SK-N-DZ (cell line): ENCODE measurements around the gene WBP2.
"Not testable (repeated sequence)": the region's sequence is repeated elsewhere in the genome, so short reads cannot be mapped to it uniquely, and the experiment has no call there.

Source experiments
- DNase-seq: peaks from one replicate; pipeline ENCODE4 v3.0.0-alpha.2; 2015; ENCODE audit warnings: low spot score

Gene WBP2

DNA sequence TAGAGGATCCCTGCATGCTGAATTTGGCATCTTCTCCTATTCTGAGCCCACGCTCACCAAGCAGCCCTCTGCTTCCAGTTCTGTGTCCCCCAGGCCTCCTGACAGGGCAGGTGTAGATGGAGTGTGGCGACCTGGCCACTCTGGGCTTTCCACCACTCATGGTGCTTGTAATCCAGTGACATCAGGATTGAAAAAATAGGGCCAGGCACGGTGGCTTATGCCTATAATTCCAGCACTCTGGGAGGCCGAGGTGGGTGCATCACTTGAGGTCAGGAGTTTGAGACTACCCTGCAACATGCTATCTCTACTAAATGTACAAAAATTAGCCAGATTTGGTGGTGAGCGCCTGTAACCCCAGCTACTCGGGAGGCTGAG, 41.1 kb downstream of the WBP2 start:
- DNase-seq, result no peak

- DNase-seq, result no peak
These were observed 41.8 kb downstream of the WBP2 start for GRCh38 chr17:75813081-75814020.

DNA sequence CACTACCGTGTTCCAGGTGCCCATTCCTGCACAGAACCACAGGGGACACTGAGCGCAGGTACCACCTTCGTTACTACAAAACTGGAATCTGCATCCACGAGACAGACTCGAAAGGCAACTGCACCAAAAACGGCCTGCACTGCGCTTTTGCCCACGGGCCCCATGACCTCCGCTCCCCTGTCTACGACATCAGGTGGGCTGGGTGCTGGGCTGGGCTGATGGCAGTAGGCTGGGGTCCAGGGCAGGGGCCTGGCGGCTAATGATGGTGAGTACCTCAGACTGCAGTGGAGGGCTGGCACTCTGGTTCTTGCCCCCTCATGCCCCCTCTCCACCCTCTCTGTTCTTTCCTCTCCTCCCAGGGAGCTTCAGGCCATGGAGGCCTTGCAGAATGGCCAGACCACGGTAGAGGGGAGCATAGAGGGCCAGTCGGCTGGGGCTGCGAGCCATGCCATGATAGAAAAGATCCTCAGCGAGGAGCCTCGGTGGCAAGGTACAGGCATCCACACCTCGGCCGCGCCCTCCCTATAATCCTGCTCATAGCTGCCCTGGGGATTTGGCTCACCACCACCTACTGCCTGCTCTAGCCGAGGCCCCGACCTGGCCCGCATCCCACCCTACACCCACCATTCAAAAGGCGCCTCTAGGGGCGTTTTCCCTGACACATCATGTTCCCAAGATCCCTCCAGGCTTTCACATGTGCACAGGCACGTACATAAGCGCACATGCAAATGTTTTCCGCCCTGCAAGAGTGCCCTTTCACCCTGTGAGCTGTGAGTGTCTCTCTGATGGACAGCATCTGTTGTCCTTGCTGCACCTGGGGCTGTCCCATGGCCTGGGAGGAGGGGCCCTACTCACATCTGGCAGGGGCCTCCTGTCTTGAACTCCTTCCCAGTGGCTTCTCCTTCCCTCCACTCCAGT, 42.8 kb downstream of the WBP2 start:
- no peak for DNase-seq

DNA sequence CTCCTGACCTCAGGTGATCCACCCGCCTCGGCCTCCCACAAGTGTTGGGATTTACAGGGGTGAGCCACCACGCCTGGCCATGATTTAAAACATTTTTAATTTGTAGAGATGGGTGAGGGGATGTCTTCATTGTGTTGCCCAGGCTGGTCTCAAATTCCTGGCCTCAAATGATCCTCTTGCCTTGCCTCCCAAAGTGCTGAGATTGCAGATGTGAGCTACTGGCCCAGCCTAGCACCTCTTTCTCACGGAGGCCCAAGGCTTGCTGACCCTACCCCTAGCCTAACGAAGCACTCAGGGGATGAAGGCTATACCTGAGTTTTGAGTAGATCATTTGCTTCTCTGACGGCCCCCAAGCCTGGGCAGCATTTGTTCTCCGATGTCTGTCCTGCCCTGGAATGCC, 44.0 kb downstream of the WBP2 start:
- DNase-seq, result no peak

- not testable (repeated sequence) for DNase-seq
These were observed 44.4 kb downstream of the WBP2 start for GRCh38 chr17:75810756-75811155.

- no peak for DNase-seq
These were observed 44.9 kb downstream of the WBP2 start for GRCh38 chr17:75810216-75810615.

- no peak for DNase-seq
These were observed 45.5 kb downstream of the WBP2 start for GRCh38 chr17:75809631-75810111.

DNA sequence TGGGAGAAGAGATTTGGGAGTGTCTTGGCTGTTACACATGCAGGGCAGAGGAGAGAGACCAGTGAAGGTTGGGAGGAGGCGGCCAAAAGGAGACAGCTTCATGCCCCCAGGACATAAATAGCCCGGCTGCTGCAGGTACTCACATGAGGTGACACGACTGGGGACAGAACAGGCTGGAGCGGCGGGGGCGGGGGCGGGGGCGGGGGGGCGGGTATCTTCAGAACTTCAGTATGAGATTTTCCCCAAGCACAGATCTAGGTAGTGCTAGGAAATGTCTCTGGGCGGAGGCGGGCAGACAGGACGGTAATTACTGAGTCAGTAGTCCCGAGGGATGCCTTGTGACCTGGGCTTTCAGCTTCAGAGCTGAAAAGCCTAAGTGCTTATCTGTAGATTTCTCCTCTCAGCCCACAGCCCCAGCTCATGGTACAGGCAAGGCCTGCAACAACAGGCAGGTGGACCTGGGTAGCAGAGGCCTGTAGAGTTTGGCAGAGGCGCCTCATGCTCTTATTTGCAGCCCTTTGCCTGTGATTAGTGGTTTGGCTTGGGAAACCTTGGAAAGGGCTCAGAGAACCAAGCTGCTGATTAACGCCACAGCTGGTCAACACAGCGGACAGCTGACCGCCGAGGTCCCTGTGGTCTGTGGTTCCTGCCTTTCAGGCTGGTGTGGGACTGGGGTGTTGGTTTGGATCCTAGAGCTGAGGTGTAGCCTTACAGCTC, 46.1 kb downstream of the WBP2 start:
- peak; percentile 94 for DNase-seq

- no peak for DNase-seq
These were observed 46.6 kb downstream of the WBP2 start for GRCh38 chr17:75808549-75808904.

- DNase-seq, result no peak
These were observed 47.3 kb downstream of the WBP2 start for GRCh38 chr17:75807861-75808260.

GRCh38 chr17:75806822-75807500, 48.2 kb downstream of the WBP2 start:
- DNase-seq, result no peak

DNA sequence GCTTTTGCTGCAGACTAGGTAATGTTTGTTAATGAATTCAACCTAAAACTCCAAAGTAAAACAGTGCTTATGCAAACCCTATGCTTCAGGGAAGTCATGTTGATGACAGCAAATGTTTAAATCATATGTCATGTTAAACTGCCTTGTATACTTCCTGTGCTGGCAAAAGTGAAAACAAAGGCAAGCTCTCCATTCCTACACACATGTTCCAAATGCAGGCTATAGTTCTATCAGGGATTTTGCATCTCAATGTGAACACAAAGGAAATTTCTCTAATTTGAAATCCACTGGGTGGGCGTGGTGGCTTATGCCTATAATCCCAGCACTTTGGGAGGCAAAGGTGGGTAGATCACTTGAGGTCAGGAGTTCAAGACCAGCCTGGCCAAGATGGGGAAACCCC, 51.3 kb downstream of the WBP2 start:
- DNase-seq, result no peak

DNA sequence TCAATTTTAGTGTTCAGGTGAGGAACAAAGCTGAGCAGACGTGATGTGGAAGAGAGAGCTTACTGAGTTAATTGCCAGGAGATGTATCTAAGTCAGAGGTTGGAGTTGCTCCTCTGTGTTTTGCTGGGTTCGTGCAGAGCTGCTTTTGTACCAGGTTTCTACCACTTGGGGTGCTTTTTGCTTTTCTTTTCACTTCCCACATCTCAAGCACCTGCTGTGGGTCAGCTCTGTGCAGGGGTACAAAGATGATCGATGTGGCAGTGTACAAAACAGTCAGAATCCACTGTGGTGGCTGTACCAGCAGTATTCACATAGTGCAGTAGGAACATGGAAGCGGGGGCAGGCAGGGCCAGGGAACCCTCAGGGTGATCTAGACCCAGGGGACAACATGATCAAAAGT, 55.7 kb downstream of the WBP2 start:
- DNase-seq, result no peak

DNA sequence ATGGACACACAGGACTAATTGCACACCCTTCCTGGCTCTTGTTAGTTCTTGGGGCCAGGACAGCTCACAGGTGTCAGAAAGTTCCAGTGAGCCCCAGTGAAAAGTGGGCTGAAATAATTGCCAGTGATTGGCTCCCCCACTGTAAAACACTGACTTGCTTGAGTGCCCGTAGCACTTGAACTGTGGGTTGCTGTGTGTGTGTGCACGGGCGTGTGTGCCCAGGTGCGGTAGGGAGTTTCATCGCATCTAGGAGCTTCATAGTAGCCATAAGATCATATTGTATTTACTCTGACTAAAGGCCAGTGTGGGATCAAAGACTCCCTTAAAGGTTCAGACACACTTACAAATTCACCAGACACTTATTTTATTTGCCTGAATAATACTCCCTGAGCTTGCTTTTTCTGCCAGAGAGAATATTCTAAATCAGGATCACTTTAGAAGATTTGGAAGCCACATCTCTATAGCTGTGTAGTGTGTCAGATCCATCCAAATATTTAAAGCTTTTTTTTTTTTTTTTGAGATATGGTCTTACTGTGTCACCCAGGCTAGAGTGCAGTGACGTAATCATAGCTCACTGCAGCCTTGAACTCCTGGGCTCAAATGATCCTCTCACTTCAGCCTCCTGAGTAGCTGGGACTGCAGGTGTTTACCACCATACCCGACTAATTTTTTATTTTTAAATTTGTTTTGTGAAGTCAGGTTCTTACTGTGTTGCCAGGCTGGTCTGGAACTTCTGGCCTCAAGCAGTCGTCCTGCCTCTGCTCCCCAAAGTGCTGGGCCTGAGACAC, 59.1 kb downstream of the WBP2 start:
- DNase-seq, result no peak
